Fibroblast of skin of right biceps (primary cell): ENCODE results near the gene ANKRD60.

ENCODE experiments used
- DNase-seq: peaks from one replicate; pipeline ENCODE4 v3.0.0-alpha.2; 2013

ANKRD60 gene

GRCh38 chr20:58188527-58188926, 39.9 kb downstream of the ANKRD60 start:
- no peak for DNase-seq

DNA sequence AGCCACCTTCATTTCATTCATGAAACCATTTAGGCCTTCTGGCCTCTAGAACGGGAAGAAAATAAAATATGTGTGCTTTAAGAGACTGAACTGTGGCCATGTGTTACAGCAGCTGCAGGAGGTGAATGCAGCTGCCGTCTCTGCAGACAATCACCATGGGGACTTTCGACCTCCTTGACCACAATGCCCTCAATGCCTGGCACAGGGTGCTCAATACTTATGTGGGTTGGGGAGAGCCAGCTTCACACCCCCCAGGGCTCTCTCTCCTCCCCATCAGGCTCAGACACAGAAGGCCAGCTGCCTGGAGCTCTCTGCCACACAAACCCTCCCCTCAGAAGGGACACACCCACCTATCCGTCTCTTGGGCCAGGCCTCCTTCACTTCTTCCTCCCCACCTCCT, 43.5 kb downstream of the ANKRD60 start:
- no peak for DNase-seq

GRCh38 chr20:58184063-58184462, 44.4 kb downstream of the ANKRD60 start:
- no peak for DNase-seq

DNA sequence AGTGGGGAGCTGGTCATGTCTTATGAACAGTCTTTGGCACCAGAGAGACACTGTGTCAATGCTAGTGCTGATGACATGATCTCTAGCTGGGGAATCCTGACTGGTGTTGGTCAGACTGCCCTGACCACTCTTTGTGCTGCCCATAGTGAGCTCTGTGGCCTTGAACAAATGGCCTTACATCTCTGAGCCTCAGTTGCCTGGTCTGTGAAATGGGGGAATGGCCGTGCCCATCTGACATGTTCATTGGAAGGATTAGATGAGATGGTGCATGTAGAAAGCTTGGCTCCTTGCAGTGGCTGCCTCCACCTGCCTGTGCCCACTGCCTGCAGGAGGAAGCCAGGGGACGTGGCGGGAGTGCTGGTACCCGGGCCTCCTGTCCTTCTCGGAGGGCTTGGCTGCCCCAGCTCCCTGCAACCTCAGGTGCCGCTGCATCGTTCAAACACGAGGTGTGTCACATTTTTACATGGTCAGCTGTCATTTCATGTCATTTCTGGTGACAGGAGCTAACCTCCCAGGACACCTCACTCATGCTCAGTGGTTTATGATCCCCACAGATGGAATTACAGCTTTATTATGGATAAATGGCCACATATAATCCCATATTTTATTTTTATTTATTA, 45.8 kb downstream of the ANKRD60 start:
- no peak for DNase-seq

GRCh38 chr20:58179432-58180099, 48.9 kb downstream of the ANKRD60 start:
- DNase-seq: peak; percentile 36

DNA sequence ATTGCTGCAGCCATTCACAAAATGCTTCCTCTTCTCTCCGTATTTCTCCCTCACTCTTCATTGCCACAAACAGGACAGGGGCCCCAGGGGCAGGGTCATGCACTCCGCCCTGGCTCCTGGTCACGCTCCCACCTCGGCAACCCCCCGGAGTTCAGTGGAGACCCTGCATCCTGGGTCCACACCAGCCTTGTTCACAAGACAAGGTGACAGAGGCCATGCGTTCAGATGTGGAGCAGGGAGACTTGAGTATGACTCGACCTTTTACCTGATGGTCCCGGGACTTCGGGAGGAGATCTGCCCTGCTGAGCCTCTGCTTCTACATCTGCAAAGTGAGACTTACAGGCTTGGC, 49.4 kb downstream of the ANKRD60 start:
- no peak for DNase-seq

GRCh38 chr20:58177799-58178198, 50.7 kb downstream of the ANKRD60 start:
- DNase-seq: no peak

DNA sequence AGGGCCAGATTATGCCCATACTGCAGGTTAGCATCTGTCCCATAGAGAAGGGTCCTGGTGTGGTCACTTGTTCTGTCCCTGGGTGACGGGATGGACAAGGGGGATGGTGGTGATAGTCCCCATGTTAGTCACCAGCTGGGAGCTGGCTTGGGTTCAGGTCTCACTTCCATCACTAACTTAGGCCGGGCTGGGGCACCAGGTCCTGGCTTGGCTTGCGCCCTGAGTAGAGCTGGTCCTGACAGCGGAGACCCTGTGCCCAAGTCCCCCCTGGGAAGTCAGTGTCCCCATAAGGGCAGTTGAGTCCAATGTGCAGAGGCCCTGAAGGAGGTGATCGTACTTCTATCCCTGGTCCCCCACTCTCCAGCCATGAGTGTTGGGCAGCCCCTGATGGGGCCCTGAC, 52.6 kb downstream of the ANKRD60 start:
- no peak for DNase-seq

DNA sequence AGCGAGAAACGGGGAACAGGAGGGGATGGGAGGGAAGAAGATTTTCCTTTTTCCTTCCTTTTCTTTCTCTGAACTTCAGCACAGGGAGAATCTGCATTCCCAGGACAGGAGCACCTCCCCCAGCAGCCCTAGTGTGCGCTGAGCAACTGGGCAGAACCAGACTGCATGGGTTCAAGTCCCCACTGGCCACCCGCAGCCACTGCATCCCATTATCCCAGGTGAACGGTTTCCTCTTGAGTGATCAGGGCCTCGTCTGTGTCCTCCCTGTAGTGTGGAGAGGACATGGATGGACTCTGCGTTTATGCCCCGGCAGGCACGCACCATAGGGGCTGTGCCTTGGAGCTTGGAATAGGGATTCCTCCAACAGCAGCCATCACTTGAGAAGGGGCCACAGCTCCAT, 53.0 kb downstream of the ANKRD60 start:
- no peak for DNase-seq

GRCh38 chr20:58174708-58175280, 53.7 kb downstream of the ANKRD60 start:
- peak; percentile 42 for DNase-seq

GRCh38 chr20:58173930-58174707, 54.3 kb downstream of the ANKRD60 start:
- DNase-seq: peak; percentile 37

DNA sequence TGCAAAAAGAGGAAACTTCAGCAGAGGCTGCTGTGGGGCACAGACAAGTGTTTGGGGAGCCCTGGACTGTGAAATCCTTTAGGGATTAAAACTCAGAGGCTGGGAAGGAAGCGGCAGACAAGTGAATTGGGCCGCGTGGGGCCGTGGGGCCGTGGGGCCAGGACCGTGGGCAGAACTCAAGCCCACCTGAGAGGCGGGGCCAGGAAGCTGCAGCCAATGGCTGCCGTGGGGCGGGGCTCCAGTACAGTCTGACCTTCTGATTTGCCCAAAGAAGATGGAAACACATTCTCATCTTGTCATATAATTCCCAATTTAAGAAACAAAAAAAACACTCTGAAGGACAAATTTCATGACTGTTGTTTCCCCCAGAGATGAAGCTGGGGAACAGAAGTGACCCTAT, 55.4 kb downstream of the ANKRD60 start:
- no peak for DNase-seq

DNA sequence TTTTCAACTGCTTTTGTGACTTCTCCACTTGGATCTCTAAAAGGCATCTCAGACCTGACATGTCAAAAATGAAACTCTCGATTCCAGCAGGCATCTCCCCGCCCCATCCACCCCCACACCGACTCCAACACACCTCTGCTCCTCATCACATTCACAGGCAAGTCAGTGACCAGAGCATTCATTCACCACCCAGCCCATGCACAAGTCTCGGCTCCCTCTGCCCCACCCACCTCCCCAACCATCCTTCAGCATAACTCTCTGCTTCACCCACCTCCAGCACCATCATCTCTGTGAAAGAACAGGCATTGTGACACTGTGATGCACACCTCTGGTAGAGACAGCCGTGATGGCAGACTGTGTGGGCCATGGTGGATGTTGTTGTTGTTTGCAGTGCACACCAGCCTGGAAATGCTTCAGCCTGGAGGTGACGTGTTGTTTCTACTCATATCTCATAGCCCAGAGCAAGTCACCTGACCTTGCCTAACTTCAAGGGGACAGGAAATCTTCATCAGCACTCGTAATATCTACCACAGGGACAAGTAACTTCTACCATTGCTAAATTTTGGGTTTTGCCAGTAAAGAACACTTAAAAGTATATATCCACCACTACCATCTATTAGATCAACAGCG, 56.5 kb downstream of the ANKRD60 start:
- DNase-seq: no peak

DNA sequence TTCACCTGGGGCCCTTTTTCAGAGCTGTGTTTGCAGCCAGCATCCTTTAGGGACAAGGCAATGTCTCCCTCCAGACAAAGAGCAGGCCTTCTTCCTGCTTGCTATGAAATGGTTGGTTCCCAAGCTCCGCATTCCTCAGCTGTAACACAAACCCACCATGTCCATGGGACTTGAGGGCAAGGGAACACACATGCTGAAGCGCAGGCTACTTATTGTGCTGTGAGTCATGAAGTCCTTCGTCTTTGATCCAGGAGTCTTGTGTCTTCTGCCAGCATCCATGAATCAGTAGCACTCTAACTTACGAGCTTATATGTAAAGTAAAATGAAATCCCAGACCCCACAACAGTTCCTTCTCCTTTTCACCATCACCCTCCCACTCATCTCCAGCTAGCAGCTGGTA, 59.0 kb downstream of the ANKRD60 start:
- peak; percentile 85 for DNase-seq

DNA sequence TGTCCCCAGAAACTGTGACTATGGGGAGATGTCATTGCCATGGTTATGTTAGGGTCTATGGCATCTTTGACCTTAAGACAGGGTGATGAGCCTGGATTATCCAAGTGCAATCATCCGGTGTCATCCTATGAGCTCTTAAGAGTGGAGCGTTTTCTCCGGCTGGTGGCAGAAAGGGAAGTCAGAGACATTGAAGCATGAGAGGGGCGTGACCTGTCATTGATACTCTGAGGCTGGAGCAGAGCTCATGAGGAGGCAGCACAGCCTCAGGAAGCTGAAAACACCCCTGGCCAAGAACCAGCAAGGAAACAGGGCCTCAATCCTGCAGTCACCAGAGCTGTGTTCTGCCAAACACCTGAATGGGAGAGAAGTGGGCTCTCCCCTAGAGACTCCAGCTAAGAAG, 59.6 kb downstream of the ANKRD60 start:
- DNase-seq: no peak

DNA sequence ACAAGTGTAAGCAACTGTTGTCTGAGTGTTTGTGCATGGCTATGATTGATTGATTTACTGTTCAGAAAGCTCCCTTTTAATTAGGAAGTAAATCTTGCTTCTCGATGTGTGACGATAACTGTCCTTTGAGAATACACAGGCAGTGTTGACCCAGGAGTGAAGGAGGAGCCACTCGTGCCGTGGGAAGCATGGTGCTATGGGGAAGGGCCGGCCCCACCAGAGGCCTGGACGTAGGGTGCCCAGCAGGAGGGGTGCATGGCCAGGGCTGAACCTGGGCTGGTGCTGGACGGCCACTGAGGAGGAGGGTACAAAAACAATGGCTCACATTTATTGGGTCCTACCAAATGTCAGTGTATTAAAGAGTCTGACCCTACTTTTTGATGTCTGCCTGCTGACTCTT, 60.7 kb downstream of the ANKRD60 start:
- DNase-seq: no peak
